ENCODE results near the gene OXSR1.

OXSR1 gene

GRCh38 chr3:38164952-38165721 is at the start of gene OXSR1:
Gene OXSR1 (plus strand): TSS chr3:38165537. CDS start chr3:38165877, 340 bp downstream.
- Histone ChIP-seq H3K36me3 (ENCODE audit: insufficient read depth, low read length) (no peaks in the 10 kb centered on the region), H3K9me3 (ENCODE audit: low read depth, low read length) (no peaks in the 10 kb centered on the region), H3K27ac (peak within 1 kb of the TSS; percentile 93), H3K4me3 (peak within 1 kb of the TSS; percentile 84), H3K9ac (ENCODE audit: insufficient read length) (peak within 1 kb of the TSS; percentile 89)
- TF ChIP-seq FOXP2 (optimal IDR thresholded peaks at IDR 0.05; ENCODE audit: control extremely low read depth, extremely low read length, insufficient read depth) (no peak), POLR2AphosphoS5 (IDR thresholded peaks at IDR 0.05; ENCODE audit: borderline replicate concordance, low read depth, low read length) (peak; percentile 71)
- peak; percentile 93 for DNase-seq (ENCODE audit: low read depth, low spot score)

DNA sequence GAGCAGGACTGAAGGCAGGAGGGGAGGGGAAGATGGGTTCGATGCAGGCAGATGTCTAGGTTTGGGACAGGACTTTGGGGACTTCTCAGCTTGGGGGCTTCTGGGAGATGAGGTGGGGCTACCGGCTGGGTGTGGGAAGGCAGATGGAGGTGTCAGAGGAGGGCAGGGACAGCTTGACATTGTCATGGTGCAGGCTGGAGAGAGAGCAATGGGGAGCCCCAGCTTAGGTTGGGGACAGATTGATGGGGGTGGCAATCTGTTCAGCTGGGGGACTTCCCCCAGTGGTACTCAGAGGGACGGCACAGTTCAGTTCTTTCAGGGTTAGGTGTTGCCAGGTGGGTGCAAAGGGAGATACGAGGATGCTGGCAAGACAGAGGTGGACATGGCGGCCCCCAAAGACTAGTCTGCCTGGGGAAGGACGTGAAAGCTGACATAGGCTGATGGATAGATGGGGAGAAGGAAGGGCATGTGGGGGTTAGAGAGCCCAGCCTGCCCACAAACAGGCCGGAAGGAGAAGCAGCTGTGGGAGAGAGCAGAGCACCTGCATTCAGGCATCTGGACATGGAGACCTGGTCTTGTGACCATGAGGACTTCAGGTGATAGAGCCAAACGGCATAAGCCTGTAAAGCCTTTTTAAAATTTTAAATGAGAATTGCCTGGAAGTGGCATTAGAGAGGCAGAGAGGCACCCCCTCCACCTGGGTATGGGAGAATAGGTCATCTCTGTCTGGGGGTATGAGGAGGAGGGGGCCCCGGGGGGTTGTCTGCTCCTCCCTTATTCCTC is 49.5 kb upstream of the OXSR1 start:
- no peak for DNase-seq (ENCODE audit: low read depth, low spot score)
- H3K27ac ChIP-seq = no peak overlapping the region
- no peaks in the 10 kb centered on the region for H3K9me3 ChIP-seq (ENCODE audit: low read depth, low read length)
- no peak overlapping the region for H3K9ac ChIP-seq (ENCODE audit: insufficient read length)
- TF ChIP-seq FOXP2 (optimal IDR thresholded peaks at IDR 0.05; ENCODE audit: control extremely low read depth, extremely low read length, insufficient read depth) (no peak), EZH2 (IDR thresholded peaks at IDR 0.05) (no peak), POLR2AphosphoS5 (IDR thresholded peaks at IDR 0.05; ENCODE audit: borderline replicate concordance, low read depth, low read length) (no peak)
- no peaks in the 10 kb centered on the region for H3K36me3 ChIP-seq (ENCODE audit: insufficient read depth, low read length)
- no peak overlapping the region for H3K4me3 ChIP-seq

DNA sequence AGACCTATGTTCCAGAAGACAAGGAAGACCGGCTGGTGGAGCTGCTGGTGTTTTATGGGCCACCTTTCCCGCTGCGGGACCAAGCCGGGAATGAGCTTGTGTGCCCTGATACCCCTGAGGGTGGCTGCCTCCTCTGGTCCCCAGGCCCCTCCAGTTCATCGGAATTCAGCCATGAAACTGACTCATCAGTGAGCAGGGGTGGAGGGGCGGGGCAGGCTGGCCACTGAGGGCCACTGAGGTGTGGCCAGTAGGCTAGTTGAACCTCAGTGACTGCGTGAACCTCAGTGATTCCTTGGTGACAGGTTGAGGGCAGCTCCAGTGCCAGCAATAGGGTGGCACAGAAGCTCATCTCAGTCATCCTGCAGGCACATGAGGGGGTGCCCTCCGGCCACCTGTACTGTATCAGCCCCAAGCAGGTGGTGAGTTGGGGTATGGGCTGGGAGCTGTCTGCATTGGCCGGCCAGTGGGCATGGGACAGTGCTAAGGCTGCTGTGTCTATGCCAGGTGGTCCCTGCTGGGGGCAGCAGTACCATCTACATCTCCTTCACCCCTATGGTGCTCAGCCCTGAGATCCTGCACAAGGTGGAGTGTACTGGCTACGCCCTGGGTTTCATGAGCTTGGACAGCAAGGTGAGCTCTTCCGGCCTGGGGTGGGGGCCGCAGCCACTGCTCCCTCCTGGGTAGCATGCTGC is 48.7 kb upstream of the OXSR1 start:
- no peak overlapping the region for H3K9ac ChIP-seq (ENCODE audit: insufficient read length)
- H3K27ac ChIP-seq = no peak overlapping the region
- no peak for TF ChIP-seq FOXP2 (optimal IDR thresholded peaks at IDR 0.05; ENCODE audit: control extremely low read depth, extremely low read length, insufficient read depth)
- no peak for TF ChIP-seq POLR2AphosphoS5 (IDR thresholded peaks at IDR 0.05; ENCODE audit: borderline replicate concordance, low read depth, low read length)
- no peak for TF ChIP-seq EZH2 (IDR thresholded peaks at IDR 0.05)
- H3K36me3 ChIP-seq (ENCODE audit: insufficient read depth, low read length) = no peaks in the 10 kb centered on the region
- H3K4me3 ChIP-seq = no peak overlapping the region
- no peak for DNase-seq (ENCODE audit: low read depth, low spot score)
- H3K9me3 ChIP-seq (ENCODE audit: low read depth, low read length) = no peaks in the 10 kb centered on the region

GRCh38 chr3:38117163-38117716 is 48.1 kb upstream of the OXSR1 start:
- no peak overlapping the region for H3K4me3 ChIP-seq
- H3K27ac ChIP-seq = no peak overlapping the region
- H3K36me3 ChIP-seq (ENCODE audit: insufficient read depth, low read length) = no peaks in the 10 kb centered on the region; the same call in 1 of the 2 replicates
- no peaks in the 10 kb centered on the region for H3K9me3 ChIP-seq (ENCODE audit: low read depth, low read length)
- TF ChIP-seq EZH2 (IDR thresholded peaks at IDR 0.05) = no peak
- no peak for TF ChIP-seq POLR2AphosphoS5 (IDR thresholded peaks at IDR 0.05; ENCODE audit: borderline replicate concordance, low read depth, low read length)
- TF ChIP-seq FOXP2 (optimal IDR thresholded peaks at IDR 0.05; ENCODE audit: control extremely low read depth, extremely low read length, insufficient read depth) = no peak
- no peak overlapping the region for H3K9ac ChIP-seq (ENCODE audit: insufficient read length)
- DNase-seq (ENCODE audit: low read depth, low spot score) = no peak

DNA sequence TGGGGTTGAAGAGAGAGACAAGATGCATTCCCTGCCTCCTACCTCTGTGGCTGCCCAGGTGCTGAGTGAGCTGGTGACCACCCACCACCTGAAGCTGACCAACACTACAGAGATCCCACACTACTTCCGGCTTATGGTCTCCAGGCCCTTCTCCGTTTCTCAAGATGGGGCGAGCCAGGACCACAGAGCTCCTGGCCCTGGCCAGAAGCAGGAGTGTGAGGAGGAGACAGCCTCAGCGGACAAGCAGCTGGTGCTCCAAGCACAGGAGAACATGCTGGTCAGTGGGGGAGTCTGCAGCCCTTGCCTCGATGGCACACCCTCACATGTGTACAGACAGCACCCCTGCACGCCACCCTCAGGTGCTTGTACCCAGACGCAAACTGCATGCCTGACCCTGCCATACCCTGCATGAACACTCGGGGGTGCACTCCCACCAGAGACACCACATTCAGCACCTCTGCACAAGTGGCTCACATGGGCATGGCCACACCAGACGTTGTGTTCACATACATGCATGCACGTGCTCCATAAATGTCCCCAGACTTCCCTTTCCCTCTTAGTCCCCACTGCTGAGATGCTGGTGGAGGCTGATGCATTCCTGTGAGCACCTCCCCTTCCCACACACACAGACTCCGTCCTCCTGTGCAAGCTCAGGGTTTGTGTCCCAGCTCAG is 47.5 kb upstream of the OXSR1 start:
- Histone ChIP-seq H3K27ac (no peak overlapping the region), H3K4me3 (no peak overlapping the region), H3K9ac (ENCODE audit: insufficient read length) (no peak overlapping the region), H3K36me3 (ENCODE audit: insufficient read depth, low read length) (no peaks in the 10 kb centered on the region; the same call in 1 of the 2 replicates), H3K9me3 (ENCODE audit: low read depth, low read length) (no peaks in the 10 kb centered on the region)
- no peak for TF ChIP-seq EZH2 (IDR thresholded peaks at IDR 0.05)
- DNase-seq (ENCODE audit: low read depth, low spot score) = no peak

- Histone ChIP-seq H3K27ac (no peak overlapping the region), H3K9ac (ENCODE audit: insufficient read length) (no peak overlapping the region), H3K36me3 (ENCODE audit: insufficient read depth, low read length) (no peaks in the 10 kb centered on the region; the same call in 1 of the 2 replicates), H3K9me3 (ENCODE audit: low read depth, low read length) (no peaks in the 10 kb centered on the region), H3K4me3 (no peak overlapping the region)
- DNase-seq (ENCODE audit: low read depth, low spot score) = no peak
- TF ChIP-seq EZH2 (IDR thresholded peaks at IDR 0.05) = no peak
- TF ChIP-seq FOXP2 (optimal IDR thresholded peaks at IDR 0.05; ENCODE audit: control extremely low read depth, extremely low read length, insufficient read depth) = no peak
- TF ChIP-seq POLR2AphosphoS5 (IDR thresholded peaks at IDR 0.05; ENCODE audit: borderline replicate concordance, low read depth, low read length) = no peak; the same call in 1 of the 2 replicates
Observed at GRCh38 chr3:38118421-38119247, 46.7 kb upstream of the OXSR1 start.

GRCh38 chr3:38119248-38119544 is 46.1 kb upstream of the OXSR1 start:
- no peak overlapping the region for H3K4me3 ChIP-seq
- H3K36me3 ChIP-seq (ENCODE audit: insufficient read depth, low read length) = no peaks in the 10 kb centered on the region; the same call in 1 of the 2 replicates
- no peak overlapping the region for H3K27ac ChIP-seq
- DNase-seq (ENCODE audit: low read depth, low spot score) = no peak
- no peaks in the 10 kb centered on the region for H3K9me3 ChIP-seq (ENCODE audit: low read depth, low read length)
- no peak for TF ChIP-seq POLR2AphosphoS5 (IDR thresholded peaks at IDR 0.05; ENCODE audit: borderline replicate concordance, low read depth, low read length)
- no peak overlapping the region for H3K9ac ChIP-seq (ENCODE audit: insufficient read length)

Measured in SK-N-MC (cell line).